HepG2 (cell line): ENCODE results near the gene PSMG3. TPM values are rescaled to one million over a fixed set of nuclear protein-coding genes. Genes with fewer than 3 reads are reported as not detected.

Source experiments
- ATAC-seq: fragments of 200-7000 bp; cut with Tn5 transposase; 3 replicates; pipeline ENCODE4 v1.9.1; 2020; ENCODE audit warnings: mild to moderate bottlenecking, moderate library complexity
- BruUV-seq: library from RNA; stranded (reverse); fragments of 400-500 nt; replicated peaks from 2 replicates; lab custom pipeline; 2021; lab: Mats Ljungman, UMichigan
- CTCF ChIA-PET: fragments of 300-600 bp; formaldehyde crosslinking; extraction: SDS; loops from one replicate; lab custom pipeline; 2021; ENCODE audit warnings: low total read pairs, inconsistent platforms, low intra/inter-chr PET ratio; lab: Yijun Ruan, JAX
- POLR2A ChIA-PET: fragments of 350-600 bp; sonication (Branson Sonifier 250); formaldehyde crosslinking; loops from one replicate; lab custom pipeline; 2020; ENCODE audit warnings: antibody characterized with exemption, inconsistent platforms; lab: Yijun Ruan, JAX
- DNase-seq: peaks from one replicate; pipeline ENCODE4 v3.0.0-alpha.2; 2015; ENCODE audit warnings: low spot score
- FAIRE-seq: peaks from 3 replicates; lab custom pipeline; 2011; peaks lifted over from hg19 to GRCh38; lab: Jason Lieb, UNC
- H2AFZ ChIP-seq: one replicate; pipeline ENCODE4 v1.6.1; 2011; ENCODE audit warnings: low read length, inconsistent platforms
- H3K27ac ChIP-seq: fragments of 300-600 bp; 3 replicates; pipeline ENCODE4 v1.8.0; 2011; ENCODE audit warnings: mixed run types, mild to moderate bottlenecking, mixed read lengths, low read length, inconsistent platforms; ENCODE audit not compliant: insufficient read depth; ENCODE audit errors: extremely low read length
- H3K27me3 ChIP-seq, 2 experiments: fragments of 200-600 bp in 1 of 2; 2 replicates in 1 of 2; 3 replicates in 1 of 2; pipeline versions ENCODE4 v1.6.0 to v1.8.0; 2011; ENCODE audit warnings: low read length in 2 of 2, mild to moderate bottlenecking in 2 of 2, moderate library complexity in 2 of 2, inconsistent platforms in 1 of 2; ENCODE audit not compliant: insufficient read depth in 2 of 2, control insufficient read depth in 1 of 2
- H3K36me3 ChIP-seq, 2 experiments: fragments of 200-600 bp in 1 of 2; replicated peaks in 1 of 2; 2 replicates in 1 of 2; 3 replicates in 1 of 2; pipeline versions ENCODE4 v1.5.1 to v1.8.0; 2011; ENCODE audit warnings: low read length in 2 of 2, inconsistent platforms in 1 of 2; ENCODE audit not compliant: insufficient read depth in 2 of 2, control insufficient read depth in 1 of 2
- H3K4me1 ChIP-seq: 2 replicates; pipeline ENCODE4 v1.5.1; 2012; ENCODE audit warnings: low read length, inconsistent platforms; ENCODE audit not compliant: insufficient read depth
- H3K4me2 ChIP-seq: 2 replicates; pipeline ENCODE4 v1.6.0; 2011; ENCODE audit warnings: low read depth, low read length, inconsistent platforms
- H3K4me3 ChIP-seq, 3 experiments: fragments of 200-600 bp in 1 of 3; sonication (generic), shearing (Covaris generic) in 1 of 3; replicated peaks in 1 of 3; 2 replicates each; pipeline ENCODE4 v1.5.1; 2011 to 2016; ENCODE audit warnings: low read length in 3 of 3, inconsistent platforms in 2 of 3, low read depth in 2 of 3, mild to moderate bottlenecking in 2 of 3, control low read depth in 1 of 3, mixed read lengths in 1 of 3; ENCODE audit not compliant: insufficient read depth in 1 of 3
- H3K79me2 ChIP-seq: one replicate; pipeline ENCODE4 v1.6.1; 2011; ENCODE audit warnings: low read length, inconsistent platforms; ENCODE audit not compliant: insufficient read depth
- H3K9ac ChIP-seq: 2 replicates; pipeline ENCODE4 v1.6.0; 2011; ENCODE audit warnings: mild to moderate bottlenecking, low read depth, low read length, inconsistent platforms; ENCODE audit not compliant: insufficient read depth
- H3K9me3 ChIP-seq: 2 replicates; pipeline ENCODE4 v1.5.1; 2012; ENCODE audit warnings: mild to moderate bottlenecking, low read length
- H4K20me1 ChIP-seq: 2 replicates; pipeline ENCODE4 v1.6.0; 2011; ENCODE audit warnings: inconsistent platforms, mild to moderate bottlenecking, low read length, moderate library complexity; ENCODE audit not compliant: insufficient read depth
- HNRNPL ChIP-seq: fragments of 200-400 bp; formaldehyde crosslinking; IDR thresholded peaks from 2 replicates; pipeline ENCODE4 v1.6.1; 2017; ENCODE audit warnings: mild to moderate bottlenecking, low read depth, low read length
- PAXIP1 ChIP-seq: sonication (generic); formaldehyde crosslinking; conservative IDR thresholded peaks from 2 replicates; pipeline ENCODE4 v1.4.0; 2020; ENCODE audit warnings: mild to moderate bottlenecking, missing genetic modification reagents, moderate library complexity
- THYN1 ChIP-seq: sonication (generic); formaldehyde crosslinking; IDR thresholded peaks from 2 replicates; pipeline ENCODE4 v1.8.1; 2023; ENCODE audit warnings: low read depth, mild to moderate bottlenecking, moderate library complexity, missing genetic modification reagents, borderline replicate concordance
- WGBS: methylation state at CpG from one replicate; pipeline ENCODE4 v1.1.6; 2017; ENCODE audit warnings: low lambda C conversion rate; 5-methylcytosine and 5-hydroxymethylcytosine counted together
- in situ Hi-C: cut with HindIII; loops from 2 replicates; pipeline ENCODE4 v1.10.0; 2017; ENCODE audit warnings: low pct_unique_long_range_greater_than_20kb; ENCODE audit not compliant: extremely low pct_ligation_motif_present
- intact Hi-C: fragments of 100-400 bp; cut with micrococcal nuclease; formaldehyde crosslinking; loops from one replicate; pipeline ENCODE4 v1.10.0; 2022; ENCODE audit not compliant: unreplicated experiment
- polyA plus RNA-seq, 8 experiments: library from polyadenylated mRNA; depleted of rRNA in 3 of 8; stranded (reverse) in 7 of 8; unstranded in 1 of 8; fragments of >200 nt; fragmentation: Illumina TruSeq in 4 of 8; extraction: Trizol in 4 of 8; gene quantifications; 2 replicates each; pipeline versions ENCODE4 v1.2.1 to v1.2.3, GENCODE V29; 2011 to 2016; ENCODE audit warnings: low read depth in 4 of 8, missing spikeins in 1 of 8, mixed read lengths in 1 of 8; ENCODE audit not compliant: insufficient read depth in 1 of 8
- total RNA-seq, 5 experiments: library from RNA; depleted of rRNA; stranded (reverse); fragments of >200 nt; fragmentation: Illumina TruSeq; extraction: Trizol; gene quantifications; 2 replicates each; pipeline ENCODE4 v1.2.3, GENCODE V29; 2016; ENCODE audit warnings: low read depth in 1 of 5

Gene PSMG3
- total and polyA plus RNA-seq, 2 of the 13 experiments (the other 11 are each of a cell fraction or from before 2014, with no cell fraction given) = 29.6 to 48.4 TPM

- DNase-seq = no peak
- no peak for ATAC-seq
- Histone ChIP-seq H3K79me2 (no peaks in the 10 kb centered on the region), H3K27me3 (peaks cover 5 to 63% of the 10 kb centered on the region in 2 experiments; a peak in 3 of 5 replicates), H3K27ac (no peak overlapping the region), H2AFZ (no peak overlapping the region), H3K9ac (no peak overlapping the region), H3K4me1 (no peaks in the 10 kb centered on the region), H4K20me1 (no peaks in the 10 kb centered on the region), H3K4me2 (no peak overlapping the region), H3K4me3 (no peak overlapping the region), H3K36me3 (no peaks in the 10 kb centered on the region), H3K9me3 (peaks cover 8% of the 10 kb centered on the region; the same call in 1 of the 2 replicates)
- in situ Hi-C loops (loop anchor here (25.0 kb wide), 1 partner anchor 621 kb away; no protein-coding TSS in a partner anchor), intact Hi-C loops (no loop called here)
- 33% methylated on average over 5 of the region's 6 CpGs for WGBS
- FAIRE-seq = no peak
- BruUV-seq = no TSS peak
- CTCF ChIA-PET = no interaction called here
- POLR2A ChIA-PET = no interaction called here
- TF ChIP-seq THYN1 (CRISPR knock-in tag) (no peak), PAXIP1 (CRISPR knock-in tag) (no peak)
These were observed 21.6 kb upstream of the PSMG3 start for GRCh38 chr7:1591396-1591795.

DNA sequence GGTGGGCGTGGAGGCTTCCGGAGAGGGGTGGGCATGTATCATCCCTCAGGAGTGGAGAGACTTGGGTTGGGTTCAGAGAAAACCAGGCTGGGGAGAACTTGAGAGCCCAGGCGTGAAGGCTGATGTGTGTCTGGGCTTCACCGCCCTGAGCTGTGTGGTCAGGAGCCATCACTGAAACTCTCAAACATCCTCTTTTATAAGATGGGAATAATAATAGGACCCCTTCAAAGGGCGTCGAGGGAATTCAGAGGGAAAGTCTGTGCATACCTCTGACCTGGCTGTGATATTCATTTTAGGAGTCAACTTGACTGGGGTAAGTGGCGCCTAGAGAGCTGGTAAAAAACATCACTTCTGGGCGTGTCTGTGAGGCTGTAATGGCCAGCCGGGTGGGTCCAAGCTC, 21.1 kb upstream of the PSMG3 start:
- no peak for ATAC-seq
- in situ Hi-C loops (loop anchor here (25.0 kb wide), 1 partner anchor 621 kb away; no protein-coding TSS in a partner anchor), intact Hi-C loops (no loop called here)
- Histone ChIP-seq H3K4me1 (no peaks in the 10 kb centered on the region), H2AFZ (no peak overlapping the region), H3K36me3 (no peaks in the 10 kb centered on the region), H3K4me2 (no peak overlapping the region), H3K27ac (no peak overlapping the region), H3K9ac (no peak overlapping the region), H3K4me3 (no peak overlapping the region), H3K79me2 (no peaks in the 10 kb centered on the region), H3K9me3 (peaks cover 8% of the 10 kb centered on the region; the same call in 1 of the 2 replicates), H3K27me3 (peaks cover 5 to 62% of the 10 kb centered on the region in 2 experiments; a peak in 3 of 5 replicates), H4K20me1 (no peaks in the 10 kb centered on the region)
- TF ChIP-seq HNRNPL = no peak
- FAIRE-seq = no peak
- CTCF ChIA-PET = no interaction called here
- 24% methylated on average over 7 of the region's 9 CpGs for WGBS
- BruUV-seq = no TSS peak
- POLR2A ChIA-PET = no interaction called here
- DNase-seq = no peak
